Thoracic aorta (tissue), 2 donors: ENCODE data around the gene PTGFRN. TPM values are rescaled to one million over a fixed set of nuclear protein-coding genes. Genes with fewer than 3 reads are reported as not detected.

Experiments used
- ATAC-seq: fragments of 150-250 bp; one replicate; pipeline ENCODE4 v1.8.0; 2017; ENCODE audit warnings: low read depth; ENCODE audit not compliant: insufficient number of reproducible peaks, low FRiP score
- DNase-seq: peaks from one replicate; pipeline ENCODE4 v3.0.0-alpha.2; 2020; ENCODE audit warnings: low spot score
- H3K27ac ChIP-seq, 2 donors: fragments of 200-600 bp; sonication (generic); 1 replicate in 1 of 2; 2 replicates in 1 of 2; pipeline ENCODE4 v1.5.1; 2016; ENCODE audit warnings: mild to moderate bottlenecking in 2 of 2, moderate library complexity in 2 of 2
- H3K27me3 ChIP-seq: fragments of 200-600 bp; sonication (generic); replicated peaks from 2 replicates; pipeline ENCODE4 v1.6.0; 2016; ENCODE audit warnings: mild to moderate bottlenecking; ENCODE audit not compliant: insufficient read depth
- H3K36me3 ChIP-seq: fragments of 200-600 bp; sonication (generic); one replicate; pipeline ENCODE4 v1.5.1; 2016
- H3K4me1 ChIP-seq, 2 donors: fragments of 200-600 bp; sonication (generic); 1 replicate in 1 of 2; 2 replicates in 1 of 2; pipeline versions ENCODE4 v1.5.1 to v1.6.0; 2016; ENCODE audit warnings: low read depth in 2 of 2, mild to moderate bottlenecking in 1 of 2; ENCODE audit not compliant: control insufficient read depth in 1 of 2
- H3K4me3 ChIP-seq: fragments of 200-600 bp; sonication (generic); 2 replicates; pipeline ENCODE4 v1.5.1; 2016; ENCODE audit warnings: mild to moderate bottlenecking
- H3K9me3 ChIP-seq: fragments of 200-600 bp; sonication (generic); 2 replicates; pipeline ENCODE4 v1.5.1; 2016
- CTCF ChIP-seq: fragments of 200-600 bp; sonication (generic); IDR thresholded peaks from one replicate; pipeline ENCODE4 v1.5.1; 2019; ENCODE audit warnings: antibody characterized with exemption
- total RNA-seq, 2 donors: library from RNA; depleted of rRNA; stranded (reverse); fragments of >200 nt; gene quantifications; one replicate each; pipeline versions ENCODE4 v1.1.0 to v1.2.3, GENCODE V29; 2016

Gene PTGFRN
- total RNA-seq, 2 donors from 2014 or later, result 24.5 to 32.7 TPM

- DNase-seq (no peak), ATAC-seq (no peak)
Observed at GRCh38 chr1:116902027-116902426, 7.7 kb upstream of the PTGFRN start.

GRCh38 chr1:116902723-116903383, 6.9 kb upstream of the PTGFRN start:
- Histone ChIP-seq H3K36me3 (no peaks in the 10 kb centered on the region), H3K27me3 (no peaks in the 10 kb centered on the region), H3K4me3 (no peak overlapping the region), H3K9me3 (no peaks in the 10 kb centered on the region), H3K27ac (no peak overlapping the region), H3K4me1 (no peaks in the 10 kb centered on the region)
- ATAC-seq (no peak), DNase-seq (no peak)
- no peak for TF ChIP-seq CTCF

More at GRCh38 chr1:116902027-116902426, 7.7 kb upstream of the PTGFRN start:
- no peak for TF ChIP-seq CTCF
- Histone ChIP-seq H3K36me3 (no peaks in the 10 kb centered on the region), H3K27ac (no peak overlapping the region), H3K4me1 (no peaks in the 10 kb centered on the region), H3K4me3 (no peak overlapping the region), H3K9me3 (no peaks in the 10 kb centered on the region), H3K27me3 (no peaks in the 10 kb centered on the region)

- no peak for TF ChIP-seq CTCF
- no peaks in the 10 kb centered on the region for H3K9me3 ChIP-seq
- H3K27me3 ChIP-seq, result no peaks in the 10 kb centered on the region
- no peak for ATAC-seq
- no peak for DNase-seq
- H3K4me3 ChIP-seq, result no peak overlapping the region
- peaks cover 0 to 5% of the 10 kb centered on the region in 2 donors for H3K4me1 ChIP-seq
- H3K36me3 ChIP-seq, result no peaks in the 10 kb centered on the region
- no peak overlapping the region for H3K27ac ChIP-seq
Observed at GRCh38 chr1:116904791-116905320, 4.9 kb upstream of the PTGFRN start.

- Histone ChIP-seq H3K9me3 (no peaks in the 10 kb centered on the region), H3K4me3 (no peak overlapping the region), H3K27ac (no peak overlapping the region), H3K27me3 (no peaks in the 10 kb centered on the region), H3K4me1 (peaks cover 5 to 12% of the 10 kb centered on the region in 2 donors), H3K36me3 (no peaks in the 10 kb centered on the region)
- no peak for ATAC-seq
- DNase-seq, result no peak
- TF ChIP-seq CTCF, result no peak
Observed at GRCh38 chr1:116906812-116907211, 2.9 kb upstream of the PTGFRN start.

- Histone ChIP-seq H3K4me1 (peaks cover 5 to 17% of the 10 kb centered on the region in 2 donors), H3K36me3 (no peaks in the 10 kb centered on the region), H3K9me3 (no peaks in the 10 kb centered on the region), H3K4me3 (no peak overlapping the region), H3K27me3 (no peaks in the 10 kb centered on the region), H3K27ac (no peak overlapping the region)
- no peak for ATAC-seq
- DNase-seq, result no peak
- no peak for TF ChIP-seq CTCF
Observed at GRCh38 chr1:116907351-116907750, 2.4 kb upstream of the PTGFRN start.
